Measurements from ENCODE around the gene ZBTB43. TPM values are rescaled to one million over a fixed set of nuclear protein-coding genes. Genes with fewer than 3 reads are reported as not detected.

ZBTB43 gene
- total and polyA plus RNA-seq, 4 donors: 4.6 to 64.3 (median 14.5) TPM

DNA sequence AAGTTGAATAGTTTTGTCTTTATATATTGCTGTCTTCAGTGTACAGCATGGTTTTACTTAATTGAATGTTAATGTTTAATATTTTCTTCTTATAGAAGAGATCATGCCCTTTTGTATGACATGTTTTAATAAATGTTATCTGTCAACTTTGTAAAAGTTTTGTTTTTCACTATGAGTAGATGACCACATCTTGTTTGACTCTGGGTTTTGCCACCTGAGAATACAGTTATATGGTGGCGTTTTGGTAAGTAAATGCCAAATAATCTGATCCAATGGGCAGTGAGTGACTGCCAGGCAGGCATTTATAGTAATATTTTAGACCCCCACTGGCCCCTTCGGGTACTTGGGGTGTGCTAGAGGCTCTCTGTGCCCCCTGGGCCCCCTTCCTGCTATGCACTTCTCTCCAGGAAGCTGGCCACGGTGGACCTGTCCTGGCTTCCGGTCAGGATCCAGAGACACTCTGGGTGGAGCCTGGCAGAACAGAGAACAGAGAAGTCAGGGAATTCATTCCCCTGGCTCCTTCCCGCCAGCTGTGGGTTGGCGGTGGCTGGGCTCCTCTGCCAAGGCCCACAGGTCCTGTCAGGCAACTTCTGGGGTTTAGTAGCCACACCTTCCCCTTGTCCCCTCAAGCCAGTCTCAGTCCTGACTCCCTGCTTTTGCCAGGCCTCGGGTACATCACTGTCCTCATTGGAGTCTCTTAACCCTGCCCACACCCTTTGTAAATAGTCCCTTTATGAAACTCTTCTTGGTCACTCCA is 33.4 kb downstream of the ZBTB43 start:
- Histone ChIP-seq H3K27ac (ENCODE audit: low read depth in 1 of 2, low read length in 1 of 2) (no peak overlapping the region), H3K4me1 (ENCODE audit: control insufficient read depth in 5 of 5, insufficient read depth in 5 of 5, low read length in 5 of 5) (peaks cover 0 to 17% (median 0%) of the 10 kb centered on the region in 5 donors), H3K9me3 (ENCODE audit: control insufficient read depth in 4 of 4, insufficient read depth in 3 of 4, low read length in 3 of 4) (no peaks in the 10 kb centered on the region), H3K36me3 (ENCODE audit: control insufficient read depth in 4 of 4, insufficient read depth in 4 of 4, low read length in 4 of 4) (peaks cover 7 to 14% (median 10%) of the 10 kb centered on the region in 4 donors), H3K9ac (ENCODE audit: insufficient read depth in 1 of 2, low read length in 2 of 2) (no peak overlapping the region), H3K4me3 (no peak overlapping the region), H3K27me3 (ENCODE audit: control insufficient read depth in 3 of 3, insufficient read depth in 3 of 3, low read length in 2 of 3) (no peaks in the 10 kb centered on the region)
- TF ChIP-seq, protein P1, sequence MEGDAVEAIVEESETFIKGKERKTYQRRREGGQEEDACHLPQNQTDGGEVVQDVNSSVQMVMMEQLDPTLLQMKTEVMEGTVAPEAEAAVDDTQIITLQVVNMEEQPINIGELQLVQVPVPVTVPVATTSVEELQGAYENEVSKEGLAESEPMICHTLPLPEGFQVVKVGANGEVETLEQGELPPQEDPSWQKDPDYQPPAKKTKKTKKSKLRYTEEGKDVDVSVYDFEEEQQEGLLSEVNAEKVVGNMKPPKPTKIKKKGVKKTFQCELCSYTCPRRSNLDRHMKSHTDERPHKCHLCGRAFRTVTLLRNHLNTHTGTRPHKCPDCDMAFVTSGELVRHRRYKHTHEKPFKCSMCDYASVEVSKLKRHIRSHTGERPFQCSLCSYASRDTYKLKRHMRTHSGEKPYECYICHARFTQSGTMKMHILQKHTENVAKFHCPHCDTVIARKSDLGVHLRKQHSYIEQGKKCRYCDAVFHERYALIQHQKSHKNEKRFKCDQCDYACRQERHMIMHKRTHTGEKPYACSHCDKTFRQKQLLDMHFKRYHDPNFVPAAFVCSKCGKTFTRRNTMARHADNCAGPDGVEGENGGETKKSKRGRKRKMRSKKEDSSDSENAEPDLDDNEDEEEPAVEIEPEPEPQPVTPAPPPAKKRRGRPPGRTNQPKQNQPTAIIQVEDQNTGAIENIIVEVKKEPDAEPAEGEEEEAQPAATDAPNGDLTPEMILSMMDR (IDR thresholded peaks at IDR 0.05; ENCODE audit: control extremely low read depth, extremely low read depth): no peak
- WGBS, 2 donors: 57 to 73% methylated on average over 7 of the region's 7 CpGs
- ATAC-seq (ENCODE audit: insufficient read depth, low FRiP score) (no peak), DNase-seq (no peak)

DNA sequence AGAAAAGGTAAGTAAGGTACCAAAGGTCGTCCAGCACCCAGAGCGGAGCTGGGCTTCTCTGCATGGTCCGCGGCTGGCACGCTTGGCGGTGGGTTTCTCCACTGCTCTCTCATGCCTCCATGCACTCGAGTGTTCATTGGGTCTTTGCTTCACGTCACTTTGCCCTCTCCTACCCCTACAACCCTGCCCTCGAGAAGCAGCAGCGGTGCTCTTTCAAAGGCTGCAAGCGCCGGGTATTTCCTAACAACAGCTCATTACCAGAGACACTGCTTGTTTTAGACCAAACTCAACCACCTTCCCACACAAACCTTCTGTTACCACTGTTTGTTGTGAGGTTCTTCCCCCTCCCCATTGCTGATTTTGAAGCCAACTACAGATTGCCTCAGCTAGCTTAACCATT is 34.1 kb downstream of the ZBTB43 start:
- Histone ChIP-seq H3K4me3 (no peak overlapping the region), H3K9me3 (ENCODE audit: control insufficient read depth in 4 of 4, insufficient read depth in 3 of 4, low read length in 3 of 4) (no peaks in the 10 kb centered on the region), H3K27ac (ENCODE audit: low read depth in 1 of 2, low read length in 1 of 2) (no peak overlapping the region), H3K27me3 (ENCODE audit: control insufficient read depth in 3 of 3, insufficient read depth in 3 of 3, low read length in 2 of 3) (no peaks in the 10 kb centered on the region), H3K9ac (ENCODE audit: insufficient read depth in 1 of 2, low read length in 2 of 2) (no peak overlapping the region), H3K4me1 (ENCODE audit: control insufficient read depth in 5 of 5, insufficient read depth in 5 of 5, low read length in 5 of 5) (peaks cover 0 to 14% (median 0%) of the 10 kb centered on the region in 5 donors), H3K36me3 (ENCODE audit: control insufficient read depth in 4 of 4, insufficient read depth in 4 of 4, low read length in 4 of 4) (peaks cover 2 to 9% (median 4%) of the 10 kb centered on the region in 4 donors)
- TF ChIP-seq, protein P1 (IDR thresholded peaks at IDR 0.05; ENCODE audit: control extremely low read depth, extremely low read depth): no peak
- 85 to 94% methylated on average over 12 of the region's 12 CpGs for WGBS, 2 donors
- no peak for DNase-seq
- ATAC-seq (ENCODE audit: insufficient read depth, low FRiP score): no peak

DNA sequence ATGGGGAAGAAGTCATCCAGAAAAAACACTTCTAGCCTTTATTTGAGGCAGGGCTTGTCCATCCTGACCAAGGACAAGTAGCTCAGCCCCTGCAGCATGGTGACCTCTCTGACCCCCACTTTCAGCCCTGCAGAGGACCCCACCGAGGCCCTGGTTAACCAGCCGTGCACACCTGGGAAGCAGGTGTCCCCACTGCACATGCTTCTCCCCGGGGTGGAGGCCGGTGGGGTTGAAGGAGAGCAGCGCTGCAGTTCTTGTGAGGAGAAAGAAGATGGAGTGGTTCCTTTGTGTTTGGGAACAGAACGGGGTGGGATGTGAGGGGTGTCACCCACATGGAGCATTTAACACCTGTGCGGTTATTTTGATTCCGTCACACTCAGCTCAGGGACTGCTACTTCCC is 34.5 kb downstream of the ZBTB43 start:
- Histone ChIP-seq H3K27ac (ENCODE audit: low read depth in 1 of 2, low read length in 1 of 2) (no peak overlapping the region), H3K9me3 (ENCODE audit: control insufficient read depth in 4 of 4, insufficient read depth in 3 of 4, low read length in 3 of 4) (no peaks in the 10 kb centered on the region), H3K4me1 (ENCODE audit: control insufficient read depth in 5 of 5, insufficient read depth in 5 of 5, low read length in 5 of 5) (peaks cover 0 to 12% (median 0%) of the 10 kb centered on the region in 5 donors), H3K27me3 (ENCODE audit: control insufficient read depth in 3 of 3, insufficient read depth in 3 of 3, low read length in 2 of 3) (no peaks in the 10 kb centered on the region), H3K36me3 (ENCODE audit: control insufficient read depth in 4 of 4, insufficient read depth in 4 of 4, low read length in 4 of 4) (peaks cover 0 to 7% (median 2%) of the 10 kb centered on the region in 4 donors), H3K4me3 (no peak overlapping the region), H3K9ac (ENCODE audit: insufficient read depth in 1 of 2, low read length in 2 of 2) (no peak overlapping the region)
- ATAC-seq (ENCODE audit: insufficient read depth, low FRiP score) (no peak), DNase-seq (no peak)
- WGBS, 2 donors: 89 to 90% methylated on average over 8 of the region's 8 CpGs
- TF ChIP-seq, protein P1 (IDR thresholded peaks at IDR 0.05; ENCODE audit: control extremely low read depth, extremely low read depth): no peak
